ENCODE data around the gene LRP1B.

The LRP1B gene

DNA sequence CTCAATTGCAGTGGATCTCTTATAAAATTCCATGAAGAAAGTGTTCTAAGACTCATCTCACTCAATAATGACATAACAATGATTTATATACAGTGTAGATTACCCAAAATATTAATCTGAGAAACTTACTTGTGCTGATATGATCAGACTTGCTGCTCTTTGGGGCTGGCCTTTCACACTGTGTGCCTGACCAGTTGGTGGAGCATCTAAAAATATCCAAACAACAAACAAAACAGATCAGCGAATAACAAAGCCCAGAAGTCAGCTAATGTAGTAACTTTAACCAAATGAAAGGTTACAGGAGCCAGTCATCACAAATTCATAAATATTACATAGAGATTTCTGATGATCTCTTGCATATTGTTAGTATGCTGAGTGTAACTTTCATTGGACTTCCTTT, 1883.9 kb downstream of the LRP1B start:
- no peaks in the 10 kb centered on the region for H3K79me2 ChIP-seq (ENCODE audit: insufficient read depth, low read length)
- no peak overlapping the region for H3K9ac ChIP-seq (ENCODE audit: low read depth, low read length, poor library complexity, severe bottlenecking)
- H3K9me3 ChIP-seq (ENCODE audit: insufficient read depth, low read depth, low read length) = no peaks in the 10 kb centered on the region
- TF ChIP-seq, protein P1, sequence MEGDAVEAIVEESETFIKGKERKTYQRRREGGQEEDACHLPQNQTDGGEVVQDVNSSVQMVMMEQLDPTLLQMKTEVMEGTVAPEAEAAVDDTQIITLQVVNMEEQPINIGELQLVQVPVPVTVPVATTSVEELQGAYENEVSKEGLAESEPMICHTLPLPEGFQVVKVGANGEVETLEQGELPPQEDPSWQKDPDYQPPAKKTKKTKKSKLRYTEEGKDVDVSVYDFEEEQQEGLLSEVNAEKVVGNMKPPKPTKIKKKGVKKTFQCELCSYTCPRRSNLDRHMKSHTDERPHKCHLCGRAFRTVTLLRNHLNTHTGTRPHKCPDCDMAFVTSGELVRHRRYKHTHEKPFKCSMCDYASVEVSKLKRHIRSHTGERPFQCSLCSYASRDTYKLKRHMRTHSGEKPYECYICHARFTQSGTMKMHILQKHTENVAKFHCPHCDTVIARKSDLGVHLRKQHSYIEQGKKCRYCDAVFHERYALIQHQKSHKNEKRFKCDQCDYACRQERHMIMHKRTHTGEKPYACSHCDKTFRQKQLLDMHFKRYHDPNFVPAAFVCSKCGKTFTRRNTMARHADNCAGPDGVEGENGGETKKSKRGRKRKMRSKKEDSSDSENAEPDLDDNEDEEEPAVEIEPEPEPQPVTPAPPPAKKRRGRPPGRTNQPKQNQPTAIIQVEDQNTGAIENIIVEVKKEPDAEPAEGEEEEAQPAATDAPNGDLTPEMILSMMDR (conservative IDR thresholded peaks at IDR 0.05; ENCODE audit: low read length) = no peak
- no peak for TF ChIP-seq EZH2phosphoT487 (IDR thresholded peaks at IDR 0.05; ENCODE audit: borderline replicate concordance)
- H4K20me1 ChIP-seq (ENCODE audit: insufficient read depth, low read length, poor library complexity, severe bottlenecking) = no peaks in the 10 kb centered on the region
- H3K4me3 ChIP-seq (ENCODE audit: low read length, poor library complexity, severe bottlenecking) = no peak overlapping the region
- H3K36me3 ChIP-seq (ENCODE audit: insufficient read depth, low read length) = no peaks in the 10 kb centered on the region
- H2AFZ ChIP-seq (ENCODE audit: low read length) = no peak overlapping the region
- H3K4me2 ChIP-seq (ENCODE audit: low read depth, low read length, poor library complexity, severe bottlenecking) = no peak overlapping the region
- no peaks in the 10 kb centered on the region for H3K9me2 ChIP-seq (replicated peaks; ENCODE audit: low read depth, low read length)
- H3K4me1 ChIP-seq (ENCODE audit: insufficient read depth, low read length, poor library complexity, severe bottlenecking) = no peaks in the 10 kb centered on the region
- no peaks in the 10 kb centered on the region for H3K27me3 ChIP-seq (ENCODE audit: insufficient read depth, low read length, poor library complexity, severe bottlenecking)
- no peaks in the 10 kb centered on the region for H3F3A ChIP-seq (ENCODE audit: low read depth)

DNA sequence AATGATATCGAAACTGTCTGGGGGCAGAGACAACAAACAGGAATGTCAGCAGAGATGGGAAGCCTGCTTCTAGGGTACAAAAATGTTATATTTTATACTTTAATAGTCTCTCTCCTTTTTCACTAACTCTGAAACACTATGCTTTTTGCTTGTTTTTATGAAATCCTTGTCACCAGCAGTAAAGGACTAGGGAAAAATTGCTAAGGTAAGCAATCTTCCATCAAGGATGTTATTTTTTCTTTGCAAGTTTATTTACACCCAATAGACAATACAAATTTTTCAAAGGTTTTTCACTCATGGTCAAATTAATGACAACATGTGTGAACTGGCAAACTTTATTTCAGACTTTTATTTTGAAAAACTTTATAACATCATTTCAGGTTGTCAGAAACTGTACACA, 1884.8 kb downstream of the LRP1B start:
- Histone ChIP-seq H3K9me3 (ENCODE audit: insufficient read depth, low read depth, low read length) (no peaks in the 10 kb centered on the region), H3K27me3 (ENCODE audit: insufficient read depth, low read length, poor library complexity, severe bottlenecking) (no peaks in the 10 kb centered on the region), H3K9ac (ENCODE audit: low read depth, low read length, poor library complexity, severe bottlenecking) (no peak overlapping the region), H3K4me1 (ENCODE audit: insufficient read depth, low read length, poor library complexity, severe bottlenecking) (no peaks in the 10 kb centered on the region), H3F3A (ENCODE audit: low read depth) (no peaks in the 10 kb centered on the region), H3K4me3 (ENCODE audit: low read length, poor library complexity, severe bottlenecking) (no peak overlapping the region), H3K79me2 (ENCODE audit: insufficient read depth, low read length) (no peaks in the 10 kb centered on the region), H3K9me2 (replicated peaks; ENCODE audit: low read depth, low read length) (no peaks in the 10 kb centered on the region), H3K36me3 (ENCODE audit: insufficient read depth, low read length) (no peaks in the 10 kb centered on the region), H3K4me2 (ENCODE audit: low read depth, low read length, poor library complexity, severe bottlenecking) (no peak overlapping the region), H2AFZ (ENCODE audit: low read length) (no peak overlapping the region), H4K20me1 (ENCODE audit: insufficient read depth, low read length, poor library complexity, severe bottlenecking) (no peaks in the 10 kb centered on the region)
- TF ChIP-seq, protein P1 (conservative IDR thresholded peaks at IDR 0.05; ENCODE audit: low read length) = no peak
- no peak for TF ChIP-seq EZH2phosphoT487 (IDR thresholded peaks at IDR 0.05; ENCODE audit: borderline replicate concordance)

GRCh38 chr2:140242889-140243288, 1887.9 kb downstream of the LRP1B start:
- Histone ChIP-seq H3K9me3 (ENCODE audit: insufficient read depth, low read depth, low read length) (no peaks in the 10 kb centered on the region), H3K79me2 (ENCODE audit: insufficient read depth, low read length) (no peaks in the 10 kb centered on the region), H3F3A (ENCODE audit: low read depth) (no peaks in the 10 kb centered on the region), H3K9ac (ENCODE audit: low read depth, low read length, poor library complexity, severe bottlenecking) (no peak overlapping the region), H4K20me1 (ENCODE audit: insufficient read depth, low read length, poor library complexity, severe bottlenecking) (no peaks in the 10 kb centered on the region), H3K4me3 (ENCODE audit: low read length, poor library complexity, severe bottlenecking) (no peak overlapping the region), H3K4me1 (ENCODE audit: insufficient read depth, low read length, poor library complexity, severe bottlenecking) (no peaks in the 10 kb centered on the region), H3K9me2 (replicated peaks; ENCODE audit: low read depth, low read length) (no peaks in the 10 kb centered on the region), H3K36me3 (ENCODE audit: insufficient read depth, low read length) (no peaks in the 10 kb centered on the region), H3K4me2 (ENCODE audit: low read depth, low read length, poor library complexity, severe bottlenecking) (no peak overlapping the region), H3K27me3 (ENCODE audit: insufficient read depth, low read length, poor library complexity, severe bottlenecking) (no peaks in the 10 kb centered on the region), H2AFZ (ENCODE audit: low read length) (no peak overlapping the region)
- TF ChIP-seq, protein P1 (conservative IDR thresholded peaks at IDR 0.05; ENCODE audit: low read length) = no peak
- no peak for TF ChIP-seq EZH2phosphoT487 (IDR thresholded peaks at IDR 0.05; ENCODE audit: borderline replicate concordance)
